Mesendoderm (in vitro differentiated cells): ENCODE results near the gene NPY2R.

Source experiments
- DNase-seq: peaks from one replicate; pipeline ENCODE4 v3.0.0; 2013
- H2AK5ac ChIP-seq: 2 replicates; pipeline ENCODE4 v1.6.1; 2013; ENCODE audit warnings: low read length, inconsistent platforms
- H2BK120ac ChIP-seq: 2 replicates; pipeline ENCODE4 v1.6.1; 2013; ENCODE audit warnings: low read depth, mild to moderate bottlenecking, low read length, moderate library complexity, mixed read lengths
- H2BK15ac ChIP-seq: replicated peaks from 2 replicates; pipeline ENCODE4 v1.6.1; 2013; ENCODE audit warnings: low read depth, mild to moderate bottlenecking, moderate library complexity
- H2BK5ac ChIP-seq: 2 replicates; pipeline ENCODE4 v1.6.1; 2013; ENCODE audit warnings: low read length, inconsistent platforms
- H3K18ac ChIP-seq: 2 replicates; pipeline ENCODE4 v1.6.1; 2013; ENCODE audit warnings: mild to moderate bottlenecking, low read length, mixed read lengths
- H3K23ac ChIP-seq: one replicate; pipeline ENCODE4 v1.6.1; 2013; ENCODE audit warnings: low read length
- H3K27ac ChIP-seq: 2 replicates; pipeline ENCODE4 v1.5.1; 2013; ENCODE audit warnings: low read depth, mild to moderate bottlenecking, inconsistent platforms, low read length, moderate library complexity
- H3K27me3 ChIP-seq: 2 replicates; pipeline ENCODE4 v1.6.1; 2013; ENCODE audit warnings: low read length, control low read depth, mild to moderate bottlenecking, inconsistent platforms; ENCODE audit not compliant: insufficient read depth, poor library complexity
- H3K36me3 ChIP-seq: 2 replicates; pipeline ENCODE4 v1.6.1; 2013; ENCODE audit warnings: low read length, inconsistent platforms; ENCODE audit not compliant: control insufficient read depth, insufficient read depth
- H3K4ac ChIP-seq: one replicate; pipeline ENCODE4 v1.6.1; 2013; ENCODE audit warnings: low read depth, mild to moderate bottlenecking, low read length, moderate library complexity
- H3K4me1 ChIP-seq: 2 replicates; pipeline ENCODE4 v1.6.1; 2013; ENCODE audit warnings: low read depth, low read length, inconsistent platforms; ENCODE audit not compliant: control insufficient read depth
- H3K4me2 ChIP-seq: 2 replicates; pipeline ENCODE4 v1.6.1; 2013; ENCODE audit warnings: low read length
- H3K4me3 ChIP-seq: 2 replicates; pipeline ENCODE4 v1.5.1; 2013; ENCODE audit warnings: mild to moderate bottlenecking, low read length
- H3K56ac ChIP-seq: one replicate; pipeline ENCODE4 v1.6.1; 2013; ENCODE audit warnings: low read length
- H3K79me1 ChIP-seq: 2 replicates; pipeline ENCODE4 v1.6.1; 2013; ENCODE audit warnings: low read length, inconsistent platforms
- H3K79me2 ChIP-seq: 2 replicates; pipeline ENCODE4 v1.6.1; 2013; ENCODE audit warnings: mild to moderate bottlenecking, low read length; ENCODE audit not compliant: control insufficient read depth, insufficient read depth
- H3K9ac ChIP-seq: 2 replicates; pipeline ENCODE4 v1.6.1; 2013; ENCODE audit warnings: low read length, inconsistent platforms
- H4K5ac ChIP-seq: one replicate; pipeline ENCODE4 v1.6.1; 2013; ENCODE audit warnings: low read length
- H4K8ac ChIP-seq: one replicate; pipeline ENCODE4 v1.6.1; 2013; ENCODE audit warnings: low read depth, mild to moderate bottlenecking, control low read depth, low read length, moderate library complexity
- WGBS: extraction: QIAGEN DNeasy Blood & Tissue Kit; methylation state at CpG from one replicate; pipeline ENCODE4 v1.1.7; 2013; ENCODE audit warnings: low lambda C conversion rate, missing lambda C conversion rate; ENCODE audit not compliant: insufficient coverage; ENCODE audit errors: extremely low coverage; 5-methylcytosine and 5-hydroxymethylcytosine counted together

The NPY2R gene

DNA sequence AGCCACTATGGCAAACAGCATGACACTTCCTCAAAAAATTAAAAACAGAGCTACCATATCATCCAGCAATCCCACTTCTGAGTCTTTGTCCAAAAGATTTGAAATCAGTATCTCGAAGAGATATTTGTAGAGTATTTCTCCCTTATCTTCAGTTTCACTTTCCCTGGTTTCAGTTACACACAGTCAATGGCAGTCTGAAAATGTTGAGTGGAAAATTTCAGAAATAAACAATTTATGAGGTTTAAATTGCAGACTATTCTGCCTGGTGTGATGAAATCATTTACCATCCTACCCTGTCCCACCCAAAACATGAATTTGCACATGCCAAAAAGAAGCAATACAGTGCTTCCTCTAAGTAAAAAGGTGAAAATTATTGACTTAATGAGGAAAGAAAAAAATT lies 43.9 kb downstream of the NPY2R start:
- Histone ChIP-seq H3K9ac (no peak overlapping the region), H3K18ac (no peak overlapping the region), H3K36me3 (no peaks in the 10 kb centered on the region), H4K5ac (no peak overlapping the region), H3K27me3 (no peaks in the 10 kb centered on the region), H3K23ac (no peak overlapping the region), H3K79me1 (no peaks in the 10 kb centered on the region), H3K79me2 (no peaks in the 10 kb centered on the region), H3K4me2 (no peak overlapping the region), H2BK120ac (no peak overlapping the region), H4K8ac (no peak overlapping the region), H3K27ac (no peak overlapping the region), H3K4me1 (no peaks in the 10 kb centered on the region), H2BK5ac (no peak overlapping the region), H3K4ac (no peak overlapping the region), H2AK5ac (no peak overlapping the region), H2BK15ac (no peak overlapping the region), H3K56ac (no peak overlapping the region), H3K4me3 (no peak overlapping the region)
- no peak for DNase-seq
- WGBS = no CpG with 5 or more reads among the region's 1 CpG

DNA sequence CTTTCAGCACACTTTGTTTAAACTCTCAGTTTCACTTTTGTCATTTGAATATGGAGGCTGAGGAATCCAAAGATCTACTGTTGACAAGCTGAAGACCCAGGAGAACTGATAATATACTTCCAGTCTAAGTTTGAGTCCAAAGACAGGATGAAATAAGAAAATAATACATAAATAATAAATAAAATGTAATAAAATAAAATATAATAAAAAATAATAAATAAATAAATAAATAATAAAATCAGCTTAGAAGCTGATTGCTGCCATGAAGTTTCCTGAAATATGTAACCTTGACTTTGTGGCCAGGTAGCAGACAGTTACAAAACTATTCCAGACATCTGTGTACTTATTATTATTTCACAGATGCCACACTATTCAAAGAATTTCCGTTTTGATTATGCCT lies 55.0 kb downstream of the NPY2R start:
- H3K4me3 ChIP-seq = no peak overlapping the region
- H3K4me1 ChIP-seq = no peaks in the 10 kb centered on the region
- H3K4me2 ChIP-seq = no peak overlapping the region
- no peaks in the 10 kb centered on the region for H3K36me3 ChIP-seq
- H2BK120ac ChIP-seq = no peak overlapping the region
- no peak overlapping the region for H2BK5ac ChIP-seq
- no peak overlapping the region for H3K9ac ChIP-seq
- no peak overlapping the region for H3K4ac ChIP-seq
- H3K79me1 ChIP-seq = no peaks in the 10 kb centered on the region
- DNase-seq = no peak
- H3K56ac ChIP-seq = no peak overlapping the region
- no peak overlapping the region for H2BK15ac ChIP-seq
- no peak overlapping the region for H3K27ac ChIP-seq
- no peak overlapping the region for H4K5ac ChIP-seq
- H2AK5ac ChIP-seq = no peak overlapping the region
- H3K27me3 ChIP-seq = no peaks in the 10 kb centered on the region
- no CpG with 5 or more reads among the region's 1 CpG for WGBS
- H3K23ac ChIP-seq = no peak overlapping the region
- H3K79me2 ChIP-seq = no peaks in the 10 kb centered on the region
- no peak overlapping the region for H4K8ac ChIP-seq
- no peak overlapping the region for H3K18ac ChIP-seq

DNA sequence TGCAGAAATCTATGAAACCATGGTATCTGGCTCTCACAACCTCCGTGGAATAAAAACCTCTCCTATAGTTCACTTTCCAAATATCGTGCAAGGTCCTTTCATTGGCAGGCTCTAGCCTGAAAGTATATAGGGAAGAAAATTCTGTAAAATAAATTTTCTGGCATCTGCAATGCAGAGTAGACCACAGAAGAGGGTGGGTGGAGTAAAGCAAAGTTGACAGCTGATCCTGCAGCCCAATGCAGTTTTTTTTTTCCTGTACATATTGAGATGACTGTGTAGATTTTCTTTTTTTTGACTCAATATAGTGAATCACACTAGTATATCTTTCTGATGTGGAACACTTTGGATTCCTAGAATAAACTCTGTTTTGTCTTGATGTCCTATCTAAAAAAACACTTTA lies 56.7 kb downstream of the NPY2R start:
- H2BK5ac ChIP-seq = no peak overlapping the region
- no peak overlapping the region for H2BK15ac ChIP-seq
- no peak overlapping the region for H3K27ac ChIP-seq
- no peaks in the 10 kb centered on the region for H3K79me1 ChIP-seq
- H2BK120ac ChIP-seq = no peak overlapping the region
- H3K9ac ChIP-seq = no peak overlapping the region
- no peak overlapping the region for H3K56ac ChIP-seq
- H3K36me3 ChIP-seq = no peaks in the 10 kb centered on the region
- H3K18ac ChIP-seq = no peak overlapping the region
- H4K8ac ChIP-seq = no peak overlapping the region
- H3K23ac ChIP-seq = no peak overlapping the region
- H3K79me2 ChIP-seq = no peaks in the 10 kb centered on the region
- no peak for DNase-seq
- H2AK5ac ChIP-seq = no peak overlapping the region
- H4K5ac ChIP-seq = no peak overlapping the region
- no peaks in the 10 kb centered on the region for H3K4me1 ChIP-seq
- no CpG with 5 or more reads among the region's 2 CpGs for WGBS
- H3K27me3 ChIP-seq = no peaks in the 10 kb centered on the region
- H3K4me3 ChIP-seq = no peak overlapping the region
- H3K4me2 ChIP-seq = no peak overlapping the region
- no peak overlapping the region for H3K4ac ChIP-seq
